GM12873 (cell line): ENCODE results near the gene CRYGC.

Source experiments
- TF ChIP-seq, protein P1 (sequence below): IDR thresholded peaks from 2 replicates; pipeline ENCODE4 v1.5.1; 2012; ENCODE audit warnings: low read depth, mild to moderate bottlenecking, moderate library complexity, low read length, control low read depth; ENCODE audit not compliant: insufficient read depth; ENCODE audit errors: missing control alignments

Gene CRYGC

DNA sequence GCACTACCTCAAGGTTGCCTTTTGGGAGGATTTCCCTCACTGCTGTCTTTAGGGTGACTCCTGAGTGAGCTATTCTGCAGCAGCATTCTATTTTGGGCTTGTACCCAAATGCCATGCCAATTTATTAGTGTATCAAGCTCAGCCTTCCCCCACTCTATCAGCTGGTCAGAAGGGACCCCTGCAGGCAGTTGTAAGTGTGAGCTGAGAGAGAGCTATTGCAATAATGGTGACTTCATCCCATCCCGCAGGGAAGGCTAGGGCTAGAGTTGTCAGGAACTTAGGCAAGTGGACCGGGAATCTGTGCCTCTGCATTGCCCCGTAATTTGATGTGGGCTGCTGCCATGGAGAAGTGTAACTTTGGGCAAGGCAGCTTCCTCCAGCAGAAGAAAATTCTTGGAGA, 18.1 kb upstream of the CRYGC start:
- TF ChIP-seq, protein P1, sequence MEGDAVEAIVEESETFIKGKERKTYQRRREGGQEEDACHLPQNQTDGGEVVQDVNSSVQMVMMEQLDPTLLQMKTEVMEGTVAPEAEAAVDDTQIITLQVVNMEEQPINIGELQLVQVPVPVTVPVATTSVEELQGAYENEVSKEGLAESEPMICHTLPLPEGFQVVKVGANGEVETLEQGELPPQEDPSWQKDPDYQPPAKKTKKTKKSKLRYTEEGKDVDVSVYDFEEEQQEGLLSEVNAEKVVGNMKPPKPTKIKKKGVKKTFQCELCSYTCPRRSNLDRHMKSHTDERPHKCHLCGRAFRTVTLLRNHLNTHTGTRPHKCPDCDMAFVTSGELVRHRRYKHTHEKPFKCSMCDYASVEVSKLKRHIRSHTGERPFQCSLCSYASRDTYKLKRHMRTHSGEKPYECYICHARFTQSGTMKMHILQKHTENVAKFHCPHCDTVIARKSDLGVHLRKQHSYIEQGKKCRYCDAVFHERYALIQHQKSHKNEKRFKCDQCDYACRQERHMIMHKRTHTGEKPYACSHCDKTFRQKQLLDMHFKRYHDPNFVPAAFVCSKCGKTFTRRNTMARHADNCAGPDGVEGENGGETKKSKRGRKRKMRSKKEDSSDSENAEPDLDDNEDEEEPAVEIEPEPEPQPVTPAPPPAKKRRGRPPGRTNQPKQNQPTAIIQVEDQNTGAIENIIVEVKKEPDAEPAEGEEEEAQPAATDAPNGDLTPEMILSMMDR, result no peak

DNA sequence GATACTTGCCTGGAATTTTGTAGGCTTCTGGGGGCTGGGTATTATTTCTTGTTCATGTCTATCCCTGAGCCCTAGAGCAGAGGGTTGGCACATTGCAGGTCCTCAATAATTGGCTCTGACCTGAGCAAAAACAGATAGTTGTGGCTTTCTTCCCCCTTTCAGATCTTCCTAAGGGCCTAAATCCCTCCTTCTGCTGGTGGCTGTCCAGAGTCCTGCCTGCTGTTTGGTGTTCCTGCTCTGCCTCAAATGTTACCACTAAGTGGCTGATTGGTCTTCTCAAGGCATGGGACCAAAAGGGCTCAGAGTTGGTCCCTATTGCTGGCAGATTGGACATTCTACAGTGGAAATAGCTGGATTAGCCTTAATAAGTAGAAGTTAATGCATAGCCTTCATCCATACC, 17.4 kb upstream of the CRYGC start:
- TF ChIP-seq, protein P1, result no peak

DNA sequence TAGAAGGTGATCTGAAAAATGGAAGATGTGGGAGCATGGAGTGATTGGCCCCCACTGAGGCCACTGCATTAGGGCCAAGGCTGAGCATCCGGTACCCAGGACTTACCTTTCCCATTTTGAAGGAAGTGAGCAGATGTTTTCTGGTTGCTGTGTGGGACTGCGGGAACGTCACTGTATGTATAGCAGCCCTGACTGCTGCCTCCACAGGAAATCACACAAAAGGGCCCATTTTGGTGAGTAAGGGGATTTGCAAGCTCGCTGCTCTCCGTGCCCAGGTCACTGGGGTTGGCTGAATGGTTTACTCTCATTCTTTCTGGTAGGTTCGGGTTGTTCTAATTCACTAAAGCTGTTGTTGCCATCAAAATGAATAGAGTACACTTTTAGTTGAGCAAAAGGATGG, 16.4 kb upstream of the CRYGC start, which contains the start of gene CRYGB:
Gene CRYGB (minus strand): TSS at position 153 of the 400 bp plus-strand sequence. CDS start 38 bp downstream, at position 115.
- TF ChIP-seq, protein P1, result no peak

GRCh38 chr2:208142925-208143799, 13.5 kb upstream of the CRYGC start:
- TF ChIP-seq, protein P1, result no peak

GRCh38 chr2:208142240-208142924, 12.8 kb upstream of the CRYGC start:
- TF ChIP-seq, protein P1, result no peak

DNA sequence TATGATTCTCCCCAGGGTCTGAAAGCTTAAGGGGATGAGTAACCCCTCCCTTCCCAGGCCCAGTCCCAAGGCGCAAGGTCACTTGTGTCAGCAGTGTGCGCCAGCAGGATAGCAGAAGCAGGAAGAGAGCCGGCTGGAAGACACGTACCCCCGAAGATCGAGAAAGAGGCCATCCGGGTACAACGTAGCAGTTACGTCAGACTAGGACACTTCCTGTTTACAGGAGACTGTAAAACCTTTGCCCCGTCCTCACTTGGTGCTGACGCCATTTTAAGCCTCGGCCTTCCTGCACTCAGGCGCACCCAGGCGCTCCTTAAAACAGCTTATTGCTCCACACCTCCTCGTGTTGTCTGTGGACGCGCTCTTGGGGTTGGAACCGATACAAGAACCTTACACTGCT, 9.8 kb upstream of the CRYGC start:
- TF ChIP-seq, protein P1, result no peak

- TF ChIP-seq, protein P1, result no peak
Measured at GRCh38 chr2:208136716-208137094, 7.1 kb upstream of the CRYGC start.
